NT2/D1 (cell line): ENCODE measurements around the gene TUT1.
A peak's percentile ranks its signal among the peaks of the same experiment; 100 is the strongest.

ENCODE experiments used
- DNase-seq: peaks from one replicate; pipeline ENCODE4 v3.0.0-alpha.2; 2011; ENCODE audit warnings: low read depth, low spot score
- H3K27me3 ChIP-seq: 2 replicates; pipeline ENCODE4 v1.6.0; 2011; ENCODE audit warnings: mild to moderate bottlenecking; ENCODE audit not compliant: insufficient read length, insufficient read depth
- H3K36me3 ChIP-seq: 2 replicates; pipeline ENCODE4 v1.6.1; 2011; ENCODE audit warnings: mild to moderate bottlenecking, low read length, mixed read lengths; ENCODE audit not compliant: insufficient read depth, insufficient read length
- H3K4me1 ChIP-seq: 2 replicates; pipeline ENCODE4 v1.5.1; 2011; ENCODE audit not compliant: insufficient read depth, insufficient read length
- H3K4me3 ChIP-seq: 2 replicates; pipeline ENCODE4 v1.5.1; 2011; ENCODE audit warnings: low read depth; ENCODE audit not compliant: insufficient read length
- H3K9ac ChIP-seq: 2 replicates; pipeline ENCODE4 v1.6.0; 2011; ENCODE audit warnings: low read depth; ENCODE audit not compliant: insufficient read length
- H3K9me3 ChIP-seq: 2 replicates; pipeline ENCODE4 v1.5.1; 2011; ENCODE audit warnings: mild to moderate bottlenecking, low read length; ENCODE audit not compliant: insufficient read depth
- SUZ12 ChIP-seq: IDR thresholded peaks from 2 replicates; pipeline ENCODE4 v1.6.1; 2011; ENCODE audit not compliant: insufficient read length, insufficient read depth; ENCODE audit errors: extremely low read depth
- YY1 ChIP-seq: IDR thresholded peaks from 2 replicates; pipeline ENCODE4 v1.6.1; 2011; ENCODE audit not compliant: insufficient read length, insufficient read depth
- ZNF274 ChIP-seq: IDR thresholded peaks from 2 replicates; pipeline ENCODE4 v1.6.1; 2011; ENCODE audit warnings: mild to moderate bottlenecking, low read depth, low read length

The TUT1 gene

DNA sequence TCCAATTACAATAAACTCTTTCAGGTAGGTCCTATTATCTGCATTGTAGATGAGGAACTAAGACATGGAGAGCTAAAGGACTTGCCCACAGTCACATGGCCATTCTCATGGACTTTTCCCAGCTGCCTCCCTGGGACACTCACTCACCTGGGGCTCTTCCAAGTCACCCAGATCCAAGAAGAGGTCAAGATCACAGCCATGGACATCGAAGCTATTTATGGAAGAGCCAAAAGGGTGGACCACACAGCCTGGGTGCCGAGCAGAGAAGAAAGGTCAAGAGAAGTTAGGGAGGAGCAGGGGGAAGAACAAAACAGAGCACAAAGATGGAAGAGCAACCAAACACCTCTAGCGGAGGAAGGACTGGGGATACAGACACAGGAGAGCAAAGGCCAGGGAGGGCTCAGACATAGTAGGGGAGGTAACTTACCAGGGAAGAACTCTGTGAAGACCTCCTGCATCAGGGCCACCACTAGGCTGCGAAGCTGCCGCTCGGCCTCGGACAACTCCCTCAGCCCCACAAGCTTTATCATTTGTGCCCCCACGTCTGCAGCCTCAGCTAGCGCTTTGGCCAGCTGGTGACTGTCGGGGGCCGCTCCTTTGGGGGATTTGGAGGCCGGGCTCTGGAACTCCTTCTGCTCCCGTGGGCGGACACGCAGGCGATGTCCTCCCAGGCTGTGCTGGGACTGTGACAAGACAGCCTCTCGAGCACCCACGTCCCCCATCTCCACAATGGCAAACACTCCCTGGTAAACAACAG, 10.2 kb downstream of the TUT1 start:
- H3K36me3 ChIP-seq, result peaks cover 64% of the 10 kb centered on the region

DNA sequence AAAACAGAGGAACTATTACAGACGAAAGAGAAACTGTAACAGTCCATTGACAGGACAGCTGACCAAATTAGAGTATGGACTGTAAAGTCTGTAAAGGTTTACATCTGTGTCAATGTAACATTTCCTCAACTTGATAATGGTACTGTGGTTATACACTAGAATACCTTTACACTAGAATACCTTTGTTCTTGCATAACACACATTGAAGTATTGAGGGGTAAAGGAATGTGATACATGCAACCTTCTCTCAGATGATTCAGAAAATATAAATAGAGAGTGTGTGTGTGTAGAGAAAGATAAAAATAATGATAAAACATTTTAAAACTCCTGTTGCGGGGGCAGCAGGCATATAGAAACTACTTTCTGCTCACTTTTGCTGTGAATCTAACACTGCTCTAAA, 12.1 kb downstream of the TUT1 start:
- Histone ChIP-seq H3K36me3 (peaks cover 66% of the 10 kb centered on the region), H3K9me3 (peaks cover 4% of the 10 kb centered on the region; the same call in 1 of the 2 replicates), H3K27me3 (no peaks in the 10 kb centered on the region), H3K4me3 (no peak overlapping the region), H3K9ac (no peak overlapping the region), H3K4me1 (peaks cover 8% of the 10 kb centered on the region)
- DNase-seq, result no peak
- TF ChIP-seq ZNF274, result no peak
- no peak for TF ChIP-seq YY1
- no peak for TF ChIP-seq SUZ12

More for the DNA sequence above, 10.2 kb downstream of the TUT1 start:
- DNase-seq, result no peak
- no peak overlapping the region for H3K4me3 ChIP-seq
- TF ChIP-seq ZNF274 (no peak), YY1 (no peak), SUZ12 (no peak)
- H3K9ac ChIP-seq, result no peak overlapping the region
- no peaks in the 10 kb centered on the region for H3K27me3 ChIP-seq
- peaks cover 4% of the 10 kb centered on the region; the same call in 1 of the 2 replicates for H3K9me3 ChIP-seq
- H3K4me1 ChIP-seq, result no peaks in the 10 kb centered on the region

DNA sequence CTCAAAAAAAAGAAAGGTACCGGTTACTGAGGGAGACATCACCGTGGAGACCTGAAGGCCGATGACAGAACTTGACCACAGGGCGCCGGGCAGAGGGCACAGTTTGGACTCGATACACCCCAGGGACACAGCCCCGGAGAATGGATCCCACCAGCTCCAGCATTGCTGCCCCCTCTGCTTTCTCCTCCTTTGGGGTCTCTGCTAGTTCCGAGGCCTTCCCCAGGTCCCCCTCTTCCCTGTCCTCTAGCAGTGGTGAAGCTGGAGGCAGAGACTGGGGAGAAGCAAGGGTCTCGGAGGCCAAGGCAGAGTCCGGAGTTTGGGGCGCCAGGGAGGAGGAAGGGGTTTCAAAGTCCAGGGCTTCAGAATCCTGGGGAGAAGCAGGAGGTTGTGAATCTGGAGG, 12.8 kb downstream of the TUT1 start:
- peaks cover 8% of the 10 kb centered on the region for H3K4me1 ChIP-seq
- peaks cover under 1% of the 10 kb centered on the region; the same call in 1 of the 2 replicates for H3K9me3 ChIP-seq
- H3K36me3 ChIP-seq, result peaks cover 61% of the 10 kb centered on the region
- H3K27me3 ChIP-seq, result no peaks in the 10 kb centered on the region
- no peak for DNase-seq
- H3K9ac ChIP-seq, result no peak overlapping the region
- TF ChIP-seq ZNF274 (no peak), SUZ12 (no peak), YY1 (no peak)
- H3K4me3 ChIP-seq, result no peak overlapping the region

DNA sequence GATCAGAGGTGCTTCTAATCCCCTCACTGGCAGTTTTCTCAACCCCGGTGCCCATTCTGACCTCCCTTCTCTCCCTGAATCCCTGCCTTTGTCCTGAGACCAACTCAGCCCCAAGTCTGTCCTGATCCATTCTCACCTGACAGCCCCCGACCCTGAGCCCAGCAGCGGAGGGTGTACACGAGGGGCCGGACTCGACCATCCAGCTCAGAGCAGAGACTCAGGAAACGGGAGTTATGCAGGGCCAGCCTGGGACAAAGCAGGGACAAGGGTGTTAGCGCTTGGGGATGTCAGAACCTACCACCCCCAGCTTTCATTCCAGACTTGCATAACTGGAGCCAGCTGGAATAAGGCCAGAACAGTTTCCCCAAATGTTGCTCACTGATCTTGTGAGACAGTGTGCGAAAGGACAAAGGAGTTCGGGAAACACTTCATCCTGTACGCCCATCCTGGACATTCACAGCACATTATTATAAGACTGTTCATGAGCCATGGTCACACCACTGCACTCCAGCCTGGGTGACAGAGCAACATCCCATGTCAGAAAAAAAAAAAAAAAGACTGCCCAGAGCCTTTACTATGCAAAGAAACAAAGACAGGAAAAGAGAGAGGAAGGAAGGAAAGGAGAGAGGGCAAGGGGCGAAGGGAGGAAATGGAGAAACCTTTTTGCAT, 14.1 kb downstream of the TUT1 start:
- no peak overlapping the region for H3K4me3 ChIP-seq
- peaks cover 8% of the 10 kb centered on the region for H3K4me1 ChIP-seq
- H3K9me3 ChIP-seq, result no peaks in the 10 kb centered on the region
- peak overlapping the region; percentile 50 for H3K9ac ChIP-seq
- peaks cover 69% of the 10 kb centered on the region for H3K36me3 ChIP-seq
- TF ChIP-seq ZNF274 (no peak), SUZ12 (no peak), YY1 (no peak)
- no peaks in the 10 kb centered on the region for H3K27me3 ChIP-seq
- DNase-seq, result no peak

DNA sequence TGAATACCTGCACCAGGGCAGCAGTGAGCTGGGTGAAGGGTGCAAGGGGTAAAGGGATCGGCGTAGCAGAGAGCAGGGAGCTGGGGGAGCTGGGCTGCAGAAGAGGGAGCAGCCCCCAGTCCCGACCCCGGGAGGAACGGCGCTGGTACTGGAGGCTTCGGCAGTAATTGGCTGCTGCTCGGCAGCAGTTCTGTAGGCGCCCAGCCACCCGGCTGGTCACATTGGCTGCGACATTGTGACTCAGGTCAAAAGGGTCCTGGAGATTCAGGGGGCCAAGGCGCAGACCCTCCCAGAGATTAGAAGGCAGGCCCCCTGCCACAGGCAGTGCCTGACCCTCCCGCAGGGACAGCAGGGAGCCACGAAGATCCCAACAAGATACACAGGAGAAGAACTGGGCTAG, 15.5 kb downstream of the TUT1 start:
- Histone ChIP-seq H3K9ac (peak overlapping the region; percentile 99), H3K4me1 (peaks cover 14% of the 10 kb centered on the region), H3K27me3 (no peaks in the 10 kb centered on the region), H3K36me3 (peaks cover 74% of the 10 kb centered on the region), H3K9me3 (no peaks in the 10 kb centered on the region), H3K4me3 (peak overlapping the region; percentile 86)
- no peak for TF ChIP-seq YY1
- no peak for TF ChIP-seq SUZ12
- TF ChIP-seq ZNF274, result no peak
- no peak for DNase-seq

DNA sequence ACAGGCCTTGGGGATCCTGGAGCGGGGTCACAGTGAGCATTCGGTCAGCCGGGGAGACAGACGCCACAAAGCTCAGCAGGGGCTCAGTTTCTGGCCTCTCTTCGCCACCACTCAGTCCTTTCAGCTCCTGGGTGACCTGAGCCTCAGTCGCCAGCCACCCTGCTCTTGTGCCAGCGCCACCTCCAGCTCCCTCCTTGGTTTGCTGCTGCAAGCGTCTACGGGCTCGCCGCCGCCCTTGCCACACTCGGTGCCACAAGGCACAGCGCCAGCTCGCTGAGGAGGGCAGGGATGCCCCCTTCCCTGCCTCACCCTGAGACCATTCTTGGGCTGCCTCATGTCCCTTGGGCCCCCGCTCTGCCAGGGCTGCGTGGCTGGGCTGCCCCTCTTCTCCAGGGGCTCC, 16.2 kb downstream of the TUT1 start:
- H3K9ac ChIP-seq, result peak overlapping the region; percentile 99
- peaks cover 78% of the 10 kb centered on the region for H3K36me3 ChIP-seq
- H3K4me1 ChIP-seq, result peaks cover 14% of the 10 kb centered on the region
- peak overlapping the region; percentile 86 for H3K4me3 ChIP-seq
- no peaks in the 10 kb centered on the region for H3K9me3 ChIP-seq
- TF ChIP-seq SUZ12, result no peak
- no peak for TF ChIP-seq YY1
- TF ChIP-seq ZNF274, result no peak
- no peak for DNase-seq
- no peaks in the 10 kb centered on the region for H3K27me3 ChIP-seq

DNA sequence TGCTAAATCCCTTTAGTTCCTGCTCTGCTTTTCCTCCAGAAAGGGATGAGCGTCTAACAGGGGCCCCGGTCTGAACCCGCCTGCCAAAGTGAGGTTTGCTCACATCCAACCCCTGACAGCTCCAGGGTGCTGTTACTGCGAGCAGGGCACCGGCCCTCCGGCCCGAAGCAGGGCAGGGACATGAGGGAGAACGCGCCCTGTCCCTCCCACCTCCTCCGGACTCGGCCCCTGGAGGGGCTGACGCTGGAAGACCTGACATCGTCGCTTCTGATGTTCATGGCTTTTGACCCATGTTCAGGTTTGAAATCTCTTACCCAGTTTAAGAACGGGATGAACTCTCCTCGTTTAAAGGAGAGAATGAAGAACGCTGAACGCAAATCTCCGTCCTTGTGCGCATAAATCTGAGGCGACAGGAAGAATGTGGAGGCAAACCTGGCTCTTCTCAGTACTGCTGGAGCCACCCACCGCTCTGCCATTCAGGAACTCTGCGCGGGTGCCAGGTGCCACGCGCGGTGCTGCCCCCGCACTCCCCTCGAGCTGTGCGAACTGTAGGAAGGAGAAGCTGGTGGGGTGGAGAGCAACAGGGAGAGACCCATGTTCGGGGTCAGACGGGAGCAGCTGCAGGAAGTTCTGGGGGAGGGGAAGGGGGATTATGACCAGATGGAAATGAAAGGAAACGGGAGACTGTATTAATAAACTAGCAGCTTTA, 16.8 kb downstream of the TUT1 start:
- H3K36me3 ChIP-seq, result peaks cover 78% of the 10 kb centered on the region
- TF ChIP-seq YY1, result no peak
- no peak for TF ChIP-seq SUZ12
- TF ChIP-seq ZNF274, result no peak
- no peak for DNase-seq
- peak overlapping the region; percentile 86 for H3K4me3 ChIP-seq
- peak overlapping the region; percentile 99 for H3K9ac ChIP-seq
- no peaks in the 10 kb centered on the region for H3K9me3 ChIP-seq
- H3K27me3 ChIP-seq, result no peaks in the 10 kb centered on the region
- peaks cover 14% of the 10 kb centered on the region for H3K4me1 ChIP-seq
